GM21447 (cell line): ENCODE measurements around the gene ZMYND10.

Source experiments
- ATAC-seq: cut with Tn5 transposase; IDR thresholded peaks from one replicate; pipeline ENCODE4 v1.9.1; 2021; ENCODE audit not compliant: unreplicated experiment

The ZMYND10 gene

GRCh38 chr3:50292159-50293078 is 53.1 kb downstream of the ZMYND10 start, which contains the start of gene IFRD2:
Gene IFRD2 (minus strand): TSS chr3:50292429. CDS start chr3:50292274, 155 bp downstream.
- peak; percentile 93 for ATAC-seq
